Measurements from ENCODE around the gene DBT. TPM values are rescaled to one million over a fixed set of nuclear protein-coding genes. Genes with fewer than 3 reads are reported as not detected.
A peak's percentile ranks its signal among the peaks of the same experiment; 100 is the strongest.

Gene DBT
- total and polyA plus RNA-seq, 2 of the 13 experiments (the other 11 are each of a cell fraction or from before 2014, with no cell fraction given), result 3.3 to 10.2 TPM

DNA sequence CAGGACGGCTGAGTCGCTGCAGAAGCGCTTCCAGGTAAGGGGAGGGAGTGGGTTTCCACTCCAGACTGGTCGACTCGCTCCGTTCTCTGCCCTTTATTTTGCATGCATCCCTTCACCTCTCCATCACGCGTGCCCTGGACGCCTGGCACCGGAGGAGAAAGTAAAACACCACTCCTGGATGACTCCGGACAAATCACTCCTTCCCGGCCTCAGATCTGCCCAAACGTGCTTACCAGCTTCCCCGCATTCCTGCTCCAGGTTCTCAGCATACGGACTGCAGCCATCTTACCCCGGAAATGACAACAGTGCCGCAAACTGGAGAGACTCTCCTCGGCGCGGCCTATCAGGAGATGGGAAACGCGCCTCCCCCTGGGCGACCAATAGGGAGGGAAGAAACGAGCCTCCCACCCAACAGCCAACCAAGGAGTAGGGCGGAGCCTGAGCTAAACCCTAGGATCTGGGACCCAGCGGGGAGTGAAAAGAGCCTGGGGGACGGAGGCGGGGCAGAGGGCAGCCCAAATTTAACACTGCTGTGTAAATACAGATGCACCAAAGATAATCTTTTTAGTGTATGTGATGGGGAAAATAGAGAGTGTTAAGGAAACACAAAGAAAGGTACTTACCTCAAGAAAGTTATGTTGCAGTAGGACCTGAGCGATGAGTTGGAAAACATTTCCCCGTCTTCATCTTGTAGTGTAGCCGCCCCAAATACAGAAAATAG is at the start of gene DBT (continued):
- TF ChIP-seq, protein P1, sequence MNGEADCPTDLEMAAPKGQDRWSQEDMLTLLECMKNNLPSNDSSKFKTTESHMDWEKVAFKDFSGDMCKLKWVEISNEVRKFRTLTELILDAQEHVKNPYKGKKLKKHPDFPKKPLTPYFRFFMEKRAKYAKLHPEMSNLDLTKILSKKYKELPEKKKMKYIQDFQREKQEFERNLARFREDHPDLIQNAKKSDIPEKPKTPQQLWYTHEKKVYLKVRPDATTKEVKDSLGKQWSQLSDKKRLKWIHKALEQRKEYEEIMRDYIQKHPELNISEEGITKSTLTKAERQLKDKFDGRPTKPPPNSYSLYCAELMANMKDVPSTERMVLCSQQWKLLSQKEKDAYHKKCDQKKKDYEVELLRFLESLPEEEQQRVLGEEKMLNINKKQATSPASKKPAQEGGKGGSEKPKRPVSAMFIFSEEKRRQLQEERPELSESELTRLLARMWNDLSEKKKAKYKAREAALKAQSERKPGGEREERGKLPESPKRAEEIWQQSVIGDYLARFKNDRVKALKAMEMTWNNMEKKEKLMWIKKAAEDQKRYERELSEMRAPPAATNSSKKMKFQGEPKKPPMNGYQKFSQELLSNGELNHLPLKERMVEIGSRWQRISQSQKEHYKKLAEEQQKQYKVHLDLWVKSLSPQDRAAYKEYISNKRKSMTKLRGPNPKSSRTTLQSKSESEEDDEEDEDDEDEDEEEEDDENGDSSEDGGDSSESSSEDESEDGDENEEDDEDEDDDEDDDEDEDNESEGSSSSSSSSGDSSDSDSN (CRISPR knock-in tag; IDR thresholded peaks at IDR 0.05), result peak; percentile 77
- no peak for TF ChIP-seq ARNT (IDR thresholded peaks at IDR 0.05)
- TF ChIP-seq, protein P2, sequence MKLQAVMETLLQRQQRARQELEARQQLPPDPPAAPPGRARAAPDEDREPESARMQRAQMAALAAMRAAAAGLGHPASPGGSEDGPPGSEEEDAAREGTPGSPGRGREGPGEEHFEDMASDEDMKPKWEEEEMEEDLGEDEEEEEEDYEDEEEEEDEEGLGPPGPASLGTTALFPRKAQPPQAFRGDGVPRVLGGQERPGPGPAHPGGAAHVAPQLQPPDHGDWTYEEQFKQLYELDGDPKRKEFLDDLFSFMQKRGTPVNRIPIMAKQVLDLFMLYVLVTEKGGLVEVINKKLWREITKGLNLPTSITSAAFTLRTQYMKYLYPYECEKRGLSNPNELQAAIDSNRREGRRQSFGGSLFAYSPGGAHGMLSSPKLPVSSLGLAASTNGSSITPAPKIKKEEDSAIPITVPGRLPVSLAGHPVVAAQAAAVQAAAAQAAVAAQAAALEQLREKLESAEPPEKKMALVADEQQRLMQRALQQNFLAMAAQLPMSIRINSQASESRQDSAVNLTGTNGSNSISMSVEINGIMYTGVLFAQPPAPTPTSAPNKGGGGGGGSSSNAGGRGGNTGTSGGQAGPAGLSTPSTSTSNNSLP (IDR thresholded peaks at IDR 0.05; ENCODE audit: low read depth, low read length), result no peak
- TF ChIP-seq, protein P3, sequence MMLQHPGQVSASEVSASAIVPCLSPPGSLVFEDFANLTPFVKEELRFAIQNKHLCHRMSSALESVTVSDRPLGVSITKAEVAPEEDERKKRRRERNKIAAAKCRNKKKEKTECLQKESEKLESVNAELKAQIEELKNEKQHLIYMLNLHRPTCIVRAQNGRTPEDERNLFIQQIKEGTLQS (CRISPR knock-in tag; IDR thresholded peaks at IDR 0.05), result 0 out of 2 replicates have a peak, but pooled peaks have one; percentile 48
- TF ChIP-seq, protein P4, sequence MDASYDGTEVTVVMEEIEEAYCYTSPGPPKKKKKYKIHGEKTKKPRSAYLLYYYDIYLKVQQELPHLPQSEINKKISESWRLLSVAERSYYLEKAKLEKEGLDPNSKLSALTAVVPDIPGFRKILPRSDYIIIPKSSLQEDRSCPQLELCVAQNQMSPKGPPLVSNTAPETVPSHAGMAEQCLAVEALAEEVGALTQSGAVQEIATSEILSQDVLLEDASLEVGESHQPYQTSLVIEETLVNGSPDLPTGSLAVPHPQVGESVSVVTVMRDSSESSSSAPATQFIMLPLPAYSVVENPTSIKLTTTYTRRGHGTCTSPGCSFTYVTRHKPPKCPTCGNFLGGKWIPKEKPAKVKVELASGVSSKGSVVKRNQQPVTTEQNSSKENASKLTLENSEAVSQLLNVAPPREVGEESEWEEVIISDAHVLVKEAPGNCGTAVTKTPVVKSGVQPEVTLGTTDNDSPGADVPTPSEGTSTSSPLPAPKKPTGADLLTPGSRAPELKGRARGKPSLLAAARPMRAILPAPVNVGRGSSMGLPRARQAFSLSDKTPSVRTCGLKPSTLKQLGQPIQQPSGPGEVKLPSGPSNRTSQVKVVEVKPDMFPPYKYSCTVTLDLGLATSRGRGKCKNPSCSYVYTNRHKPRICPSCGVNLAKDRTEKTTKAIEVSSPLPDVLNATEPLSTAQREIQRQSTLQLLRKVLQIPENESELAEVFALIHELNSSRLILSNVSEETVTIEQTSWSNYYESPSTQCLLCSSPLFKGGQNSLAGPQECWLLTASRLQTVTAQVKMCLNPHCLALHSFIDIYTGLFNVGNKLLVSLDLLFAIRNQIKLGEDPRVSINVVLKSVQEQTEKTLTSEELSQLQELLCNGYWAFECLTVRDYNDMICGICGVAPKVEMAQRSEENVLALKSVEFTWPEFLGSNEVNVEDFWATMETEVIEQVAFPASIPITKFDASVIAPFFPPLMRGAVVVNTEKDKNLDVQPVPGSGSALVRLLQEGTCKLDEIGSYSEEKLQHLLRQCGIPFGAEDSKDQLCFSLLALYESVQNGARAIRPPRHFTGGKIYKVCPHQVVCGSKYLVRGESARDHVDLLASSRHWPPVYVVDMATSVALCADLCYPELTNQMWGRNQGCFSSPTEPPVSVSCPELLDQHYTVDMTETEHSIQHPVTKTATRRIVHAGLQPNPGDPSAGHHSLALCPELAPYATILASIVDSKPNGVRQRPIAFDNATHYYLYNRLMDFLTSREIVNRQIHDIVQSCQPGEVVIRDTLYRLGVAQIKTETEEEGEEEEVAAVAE (CRISPR knock-in tag; IDR thresholded peaks at IDR 0.05; ENCODE audit: borderline replicate concordance), result peak; percentile 92
- peak; percentile 42; the same call in 1 of the 2 replicates for TF ChIP-seq FOSL2 (CRISPR knock-in tag; IDR thresholded peaks at IDR 0.05)
- no peak for TF ChIP-seq TBL1XR1 (IDR thresholded peaks at IDR 0.05; ENCODE audit: borderline replicate concordance, low read length, partially characterized antibody)
- 0 out of 2 replicates have a peak, but pooled peaks have one; percentile 9 for TF ChIP-seq HES4 (CRISPR knock-in tag; IDR thresholded peaks at IDR 0.05; ENCODE audit: borderline replicate concordance)
- TF ChIP-seq, protein P5, sequence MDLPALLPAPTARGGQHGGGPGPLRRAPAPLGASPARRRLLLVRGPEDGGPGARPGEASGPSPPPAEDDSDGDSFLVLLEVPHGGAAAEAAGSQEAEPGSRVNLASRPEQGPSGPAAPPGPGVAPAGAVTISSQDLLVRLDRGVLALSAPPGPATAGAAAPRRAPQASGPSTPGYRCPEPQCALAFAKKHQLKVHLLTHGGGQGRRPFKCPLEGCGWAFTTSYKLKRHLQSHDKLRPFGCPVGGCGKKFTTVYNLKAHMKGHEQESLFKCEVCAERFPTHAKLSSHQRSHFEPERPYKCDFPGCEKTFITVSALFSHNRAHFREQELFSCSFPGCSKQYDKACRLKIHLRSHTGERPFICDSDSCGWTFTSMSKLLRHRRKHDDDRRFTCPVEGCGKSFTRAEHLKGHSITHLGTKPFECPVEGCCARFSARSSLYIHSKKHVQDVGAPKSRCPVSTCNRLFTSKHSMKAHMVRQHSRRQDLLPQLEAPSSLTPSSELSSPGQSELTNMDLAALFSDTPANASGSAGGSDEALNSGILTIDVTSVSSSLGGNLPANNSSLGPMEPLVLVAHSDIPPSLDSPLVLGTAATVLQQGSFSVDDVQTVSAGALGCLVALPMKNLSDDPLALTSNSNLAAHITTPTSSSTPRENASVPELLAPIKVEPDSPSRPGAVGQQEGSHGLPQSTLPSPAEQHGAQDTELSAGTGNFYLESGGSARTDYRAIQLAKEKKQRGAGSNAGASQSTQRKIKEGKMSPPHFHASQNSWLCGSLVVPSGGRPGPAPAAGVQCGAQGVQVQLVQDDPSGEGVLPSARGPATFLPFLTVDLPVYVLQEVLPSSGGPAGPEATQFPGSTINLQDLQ (CRISPR knock-in tag; IDR thresholded peaks at IDR 0.05), result peak; percentile 54; the same call in 1 of the 2 replicates
- TF ChIP-seq, protein P6, sequence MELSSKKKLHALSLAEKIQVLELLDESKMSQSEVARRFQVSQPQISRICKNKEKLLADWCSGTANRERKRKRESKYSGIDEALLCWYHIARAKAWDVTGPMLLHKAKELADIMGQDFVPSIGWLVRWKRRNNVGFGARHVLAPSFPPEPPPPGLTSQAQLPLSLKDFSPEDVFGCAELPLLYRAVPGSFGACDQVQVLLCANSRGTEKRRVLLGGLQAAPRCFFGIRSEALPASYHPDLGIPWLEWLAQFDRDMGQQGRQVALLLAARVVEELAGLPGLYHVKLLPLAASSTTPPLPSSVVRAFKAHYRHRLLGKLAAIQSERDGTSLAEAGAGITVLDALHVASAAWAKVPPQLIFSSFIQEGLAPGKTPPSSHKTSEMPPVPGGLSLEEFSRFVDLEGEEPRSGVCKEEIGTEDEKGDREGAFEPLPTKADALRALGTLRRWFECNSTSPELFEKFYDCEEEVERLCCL (CRISPR knock-in tag; IDR thresholded peaks at IDR 0.05; ENCODE audit: borderline replicate concordance), result no peak
- no peak for TF ChIP-seq HMGA1 (CRISPR knock-in tag; conservative IDR thresholded peaks at IDR 0.05)
- TF ChIP-seq CHD4 (IDR thresholded peaks at IDR 0.05; ENCODE audit: borderline replicate concordance, low read length), result no peak
- peak; percentile 57 for TF ChIP-seq ZNF883 (CRISPR knock-in tag; IDR thresholded peaks at IDR 0.05; ENCODE audit: not compliant biosample characterization)
